IMR-90 (cell line): ENCODE results near the gene SLC25A25. TPM values are rescaled to one million over a fixed set of nuclear protein-coding genes. Genes with fewer than 3 reads are reported as not detected.

Experiments used
- ATAC-seq: fragments of 200-7000 bp; cut with Tn5 transposase; 2 replicates; pipeline ENCODE4 v1.9.1; 2020; ENCODE audit warnings: low read depth, mild to moderate bottlenecking, moderate library complexity
- BruUV-seq: library from RNA; stranded (reverse); fragments of 400-500 nt; replicated peaks from 2 replicates; lab custom pipeline; 2021; lab: Mats Ljungman, UMichigan
- CTCF ChIA-PET: fragments of 300-600 bp; formaldehyde crosslinking; extraction: SDS; loops from one replicate; lab custom pipeline; 2021; ENCODE audit warnings: antibody characterized with exemption; lab: Yijun Ruan, JAX
- POLR2A ChIA-PET: fragments of 300-600 bp; sonication (Branson Sonifier 250); formaldehyde crosslinking; loops from one replicate; lab custom pipeline; 2022; ENCODE audit warnings: antibody characterized with exemption; ENCODE audit not compliant: unreplicated experiment; lab: Charles Lee
- DNase-seq: peaks from one replicate; pipeline ENCODE4 v3.0.0; 2013
- H2AFZ ChIP-seq: replicated peaks from 2 replicates; pipeline ENCODE3; 2013; ENCODE audit warnings: low read length, mild to moderate bottlenecking; ENCODE audit not compliant: poor library complexity
- H2AK5ac ChIP-seq: 2 replicates; pipeline ENCODE4 v1.6.1; 2013; ENCODE audit warnings: low read depth, low read length, inconsistent platforms
- H2AK9ac ChIP-seq: replicated peaks from 2 replicates; pipeline ENCODE3; 2013; ENCODE audit warnings: mild to moderate bottlenecking, low read depth, low read length, moderate library complexity; ENCODE audit not compliant: poor library complexity
- H2BK120ac ChIP-seq: 2 replicates; pipeline ENCODE4 v1.6.1; 2013; ENCODE audit warnings: low read depth, low read length, inconsistent platforms
- H2BK15ac ChIP-seq: 3 replicates; pipeline ENCODE4 v1.6.1; 2013; ENCODE audit warnings: low read depth, low read length, inconsistent platforms
- H2BK20ac ChIP-seq: 2 replicates; pipeline ENCODE4 v1.6.1; 2013; ENCODE audit warnings: low read depth, mild to moderate bottlenecking, inconsistent platforms, low read length, moderate library complexity
- H2BK5ac ChIP-seq: 2 replicates; pipeline ENCODE4 v1.6.1; 2013; ENCODE audit warnings: mild to moderate bottlenecking, low read depth, low read length, inconsistent platforms; ENCODE audit not compliant: poor library complexity, severe bottlenecking
- H3K14ac ChIP-seq: replicated peaks from 2 replicates; pipeline ENCODE4 v1.6.1; 2013; ENCODE audit warnings: low read depth, low read length, inconsistent platforms
- H3K18ac ChIP-seq: 2 replicates; pipeline ENCODE4 v1.6.1; 2013; ENCODE audit warnings: low read depth, low read length, control low read depth
- H3K23ac ChIP-seq: 2 replicates; pipeline ENCODE4 v1.6.1; 2013; ENCODE audit warnings: low read depth, low read length, inconsistent platforms
- H3K27ac ChIP-seq: 2 replicates; pipeline ENCODE4 v1.5.1; 2013; ENCODE audit warnings: mild to moderate bottlenecking, control low read depth, low read length; ENCODE audit not compliant: insufficient read depth
- H3K27me3 ChIP-seq: 2 replicates; pipeline ENCODE4 v1.6.1; 2013; ENCODE audit warnings: low read length; ENCODE audit not compliant: control insufficient read depth, insufficient read depth
- H3K36me3 ChIP-seq: 2 replicates; pipeline ENCODE4 v1.6.1; 2013; ENCODE audit warnings: low read length, mixed read lengths; ENCODE audit not compliant: control insufficient read depth, insufficient read depth
- H3K4ac ChIP-seq: 2 replicates; pipeline ENCODE4 v1.6.1; 2013; ENCODE audit warnings: low read depth, low read length, inconsistent platforms
- H3K4me1 ChIP-seq: 2 replicates; pipeline ENCODE4 v1.6.1; 2013; ENCODE audit warnings: low read length, mixed read lengths; ENCODE audit not compliant: control insufficient read depth, insufficient read depth
- H3K4me2 ChIP-seq: 2 replicates; pipeline ENCODE4 v1.6.1; 2013; ENCODE audit warnings: low read depth, mild to moderate bottlenecking, control low read depth, low read length, moderate library complexity
- H3K4me3 ChIP-seq: 2 replicates; pipeline ENCODE4 v1.5.1; 2013; ENCODE audit warnings: low read depth, mild to moderate bottlenecking, control low read depth, low read length, moderate library complexity; ENCODE audit not compliant: insufficient read depth
- H3K56ac ChIP-seq: 2 replicates; pipeline ENCODE4 v1.6.1; 2013; ENCODE audit warnings: low read length, inconsistent platforms; ENCODE audit not compliant: insufficient read depth; ENCODE audit errors: extremely low read depth
- H3K79me1 ChIP-seq, 2 experiments: 2 replicates each; pipeline ENCODE4 v1.6.1; 2013; ENCODE audit warnings: low read length in 2 of 2, inconsistent platforms in 1 of 2, low read depth in 1 of 2
- H3K9ac ChIP-seq: 2 replicates; pipeline ENCODE4 v1.6.1; 2013; ENCODE audit warnings: low read depth, low read length, control low read depth
- H3K9me1 ChIP-seq: 2 replicates; pipeline ENCODE4 v1.6.1; 2013; ENCODE audit warnings: low read length, inconsistent platforms; ENCODE audit not compliant: insufficient read depth
- H3K9me3 ChIP-seq: 2 replicates; pipeline ENCODE4 v1.6.1; 2013; ENCODE audit warnings: low read length; ENCODE audit not compliant: control insufficient read depth, insufficient read depth
- H4K20me1 ChIP-seq: 2 replicates; pipeline ENCODE4 v1.6.1; 2013; ENCODE audit warnings: low read length, inconsistent platforms; ENCODE audit not compliant: insufficient read depth
- H4K5ac ChIP-seq: 2 replicates; pipeline ENCODE4 v1.6.1; 2013; ENCODE audit warnings: mild to moderate bottlenecking, low read depth, low read length, control low read depth
- H4K8ac ChIP-seq, 2 experiments: 2 replicates each; pipeline ENCODE4 v1.6.1; 2013; ENCODE audit warnings: low read depth in 2 of 2, low read length in 2 of 2, control low read depth in 1 of 2, inconsistent platforms in 1 of 2
- H4K91ac ChIP-seq: 2 replicates; pipeline ENCODE4 v1.6.1; 2013; ENCODE audit warnings: low read depth, low read length, inconsistent platforms; ENCODE audit not compliant: insufficient read depth
- BHLHE40 ChIP-seq: fragments of 150-350 bp; IDR thresholded peaks from 2 replicates; pipeline ENCODE4 v1.6.1; 2016; ENCODE audit warnings: mild to moderate bottlenecking, low read depth, low read length
- CEBPB ChIP-seq: IDR thresholded peaks from 2 replicates; pipeline ENCODE4 v1.6.1; 2012; ENCODE audit warnings: low read depth, low read length, improper control_type of control experiment
- ELK1 ChIP-seq: fragments of 150-350 bp; IDR thresholded peaks from 2 replicates; pipeline ENCODE4 v1.6.1; 2016; ENCODE audit warnings: low read depth, mild to moderate bottlenecking, low read length, moderate library complexity, borderline replicate concordance
- FOS ChIP-seq: fragments of 150-350 bp; IDR thresholded peaks from 2 replicates; pipeline ENCODE4 v1.6.1; 2016; ENCODE audit warnings: low read depth, low read length
- WGBS, 2 experiments: methylation state at CpG; one replicate each; pipeline versions ENCODE4 v1.1.5 to v1.1.7; 2013; ENCODE audit warnings: missing lambda C conversion rate in 2 of 2; ENCODE audit not compliant: insufficient read length in 1 of 2; ENCODE audit errors: extremely low coverage in 2 of 2; 5-methylcytosine and 5-hydroxymethylcytosine counted together
- dilution Hi-C: fragments of 300-500 bp; cut with HindIII; formaldehyde crosslinking; loops from one replicate; pipeline ENCODE4 v1.14.3; 2018; ENCODE audit warnings: low sequenced_read_pairs; ENCODE audit not compliant: unreplicated experiment
- in situ Hi-C: fragments of 300-500 bp; cut with MboI; formaldehyde crosslinking; loops from 3 replicates; pipeline ENCODE4 v1.14.3; 2019; ENCODE audit warnings: low sequenced_read_pairs, inconsistent platforms, mixed read lengths
- intact Hi-C: fragments of 100-400 bp; cut with micrococcal nuclease; formaldehyde crosslinking; loops from 2 replicates; pipeline ENCODE4 v1.10.0; 2022
- polyA plus RNA-seq, 3 experiments: library from polyadenylated mRNA; depleted of rRNA; stranded (reverse); fragments of >200 nt; gene quantifications; 2 replicates each; pipeline ENCODE4 v1.2.3, GENCODE V29; 2012; ENCODE audit warnings: low replicate concordance in 1 of 3
- total RNA-seq: library from RNA; depleted of rRNA; stranded (reverse); fragments of >200 nt; gene quantifications from 2 replicates; pipeline ENCODE4 v1.2.3, GENCODE V29; 2012

The SLC25A25 gene
- total and polyA plus RNA-seq, 2 of the 4 experiments (the other 2 are of a cell fraction), result 14.0 to 17.9 TPM

DNA sequence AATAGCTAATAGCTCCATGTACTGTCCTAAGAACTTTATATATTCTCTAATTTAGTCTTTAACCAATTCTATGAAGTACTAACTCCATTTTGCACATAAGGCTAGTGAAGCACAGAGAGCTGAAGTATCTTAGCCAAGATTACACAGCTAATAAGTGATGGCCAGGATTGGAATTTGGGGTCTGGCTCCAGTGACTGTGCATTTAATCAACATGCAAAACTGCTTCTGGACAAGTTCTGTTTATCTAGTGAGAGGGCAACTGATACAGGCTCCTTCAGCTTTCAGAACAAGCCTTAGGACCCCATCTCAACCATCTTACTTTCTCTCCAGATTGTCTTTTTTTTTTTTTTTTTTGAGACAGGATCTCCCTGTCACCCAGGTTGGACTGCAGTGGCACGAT lies 21.3 kb downstream of the SLC25A25 start:
- CTCF ChIA-PET, result interaction anchor here (2.3 kb wide), 1 partner anchor 28 kb away, joined by 6 read pairs; no protein-coding TSS in a partner anchor
- POLR2A ChIA-PET, result no interaction called here

More for the DNA sequence above, 21.3 kb downstream of the SLC25A25 start:
- peaks cover 4% of the 10 kb centered on the region; the same call in 1 of the 2 replicates for H4K20me1 ChIP-seq
- H3K27ac ChIP-seq, result no peak overlapping the region
- ATAC-seq, result no peak
- H3K27me3 ChIP-seq, result no peaks in the 10 kb centered on the region
- H3K56ac ChIP-seq, result no peak overlapping the region
- H3K36me3 ChIP-seq, result no peaks in the 10 kb centered on the region
- H3K4me2 ChIP-seq, result no peak overlapping the region
- no peak overlapping the region for H3K4me3 ChIP-seq
- peaks cover 5% of the 10 kb centered on the region for H3K9me1 ChIP-seq
- intact Hi-C loops, result no loop called here
- peaks cover 25 to 69% of the 10 kb centered on the region in 2 experiments for H3K79me1 ChIP-seq
- no peaks in the 10 kb centered on the region for H3K9me3 ChIP-seq
- no peak overlapping the region for H3K9ac ChIP-seq
- no peak overlapping the region for H4K5ac ChIP-seq
- H2BK5ac ChIP-seq, result no peak overlapping the region
- no peak overlapping the region for H3K23ac ChIP-seq
- H2AK9ac ChIP-seq, result no peak overlapping the region
- no peak overlapping the region for H2BK15ac ChIP-seq
- H3K4ac ChIP-seq, result no peak overlapping the region
- H2BK120ac ChIP-seq, result no peak overlapping the region
- in situ Hi-C loops, result no loop called here
- H3K18ac ChIP-seq, result no peak overlapping the region
- no peak for DNase-seq
- dilution Hi-C loops, result no loop called here
- no peak overlapping the region for H4K8ac ChIP-seq
- WGBS, 2 experiments, result no CpG with 5 or more reads among the region's 1 CpG
- H2BK20ac ChIP-seq, result no peak overlapping the region
- no peak overlapping the region for H3K14ac ChIP-seq
- H4K91ac ChIP-seq, result no peak overlapping the region
- TF ChIP-seq ELK1 (no peak), FOS (no peak), CEBPB (no peak), BHLHE40 (no peak)
- H2AK5ac ChIP-seq, result no peak overlapping the region; the same call in 1 of the 2 replicates
- H3K4me1 ChIP-seq, result peaks cover 23% of the 10 kb centered on the region
- H2AFZ ChIP-seq, result no peak overlapping the region
- no TSS peak for BruUV-seq
